SK-N-SH treated with all-trans-retinoic acid at 6 μM for 48 hours (cell line): ENCODE measurements around the gene MIOS.
A peak's percentile ranks its signal among the peaks of the same experiment; 100 is the strongest.

Experiments
- ATAC-seq: fragments of 200-7000 bp; cut with Tn5 transposase; 3 replicates; pipeline ENCODE4 v1.9.1; 2020; ENCODE audit warnings: mild to moderate bottlenecking, moderate library complexity
- CREB5 ChIP-seq: fragments of 250-450 bp; sonication (Bioruptor Pico); IDR thresholded peaks from 2 replicates; pipeline ENCODE4 v1.5.1; 2020; ENCODE audit warnings: low read depth, mild to moderate bottlenecking, moderate library complexity
- CSDC2 ChIP-seq: fragments of 250-450 bp; sonication (Bioruptor Pico); IDR thresholded peaks from 2 replicates; pipeline ENCODE4 v1.5.0; 2020; ENCODE audit warnings: mild to moderate bottlenecking, moderate library complexity
- GLIS3 ChIP-seq: fragments of 250-450 bp; sonication (Bioruptor Pico); IDR thresholded peaks from 2 replicates; pipeline ENCODE4 v1.5.0; 2020; ENCODE audit warnings: mild to moderate bottlenecking, moderate library complexity
- OSR1 ChIP-seq: fragments of 250-450 bp; sonication (Bioruptor Pico); IDR thresholded peaks from 2 replicates; pipeline ENCODE4 v1.8.0; 2022; ENCODE audit warnings: moderate library complexity, mild to moderate bottlenecking, inconsistent platforms
- PATZ1 ChIP-seq: fragments of 250-450 bp; sonication (Bioruptor Pico); IDR thresholded peaks from 2 replicates; pipeline ENCODE4 v1.8.0; 2020; ENCODE audit warnings: mild to moderate bottlenecking, moderate library complexity, borderline replicate concordance
- TOX ChIP-seq: fragments of 250-450 bp; sonication (Bioruptor Pico); IDR thresholded peaks from 2 replicates; pipeline ENCODE4 v1.8.0; 2021; ENCODE audit warnings: mild to moderate bottlenecking, moderate library complexity, borderline replicate concordance
- TSHZ2 ChIP-seq: fragments of 250-450 bp; sonication (Bioruptor Pico); IDR thresholded peaks from 2 replicates; pipeline ENCODE4 v1.5.0; 2020; ENCODE audit warnings: mild to moderate bottlenecking, moderate library complexity
- ZC3H10 ChIP-seq: fragments of 250-450 bp; sonication (Bioruptor Pico); IDR thresholded peaks from 2 replicates; pipeline ENCODE4 v1.5.1; 2021; ENCODE audit warnings: mild to moderate bottlenecking, moderate library complexity
- ZFP3 ChIP-seq: fragments of 250-450 bp; sonication (Bioruptor Pico); IDR thresholded peaks from 2 replicates; pipeline ENCODE4 v1.5.0; 2020; ENCODE audit warnings: mild to moderate bottlenecking, moderate library complexity
- ZFP30 ChIP-seq: fragments of 450-650 bp; formaldehyde crosslinking; IDR thresholded peaks from 2 replicates; pipeline ENCODE4 v1.5.0; 2022; ENCODE audit warnings: mild to moderate bottlenecking, moderate library complexity
- ZNF565 ChIP-seq: fragments of 450-650 bp; formaldehyde crosslinking; conservative IDR thresholded peaks from 2 replicates; pipeline ENCODE4 v1.5.0; 2020; ENCODE audit warnings: low read depth, mild to moderate bottlenecking, moderate library complexity
- ZNF70 ChIP-seq: fragments of 450-650 bp; formaldehyde crosslinking; IDR thresholded peaks from 2 replicates; pipeline ENCODE4 v1.5.0; 2020; ENCODE audit warnings: mild to moderate bottlenecking, moderate library complexity
- ZNF8 ChIP-seq: fragments of 450-650 bp; formaldehyde crosslinking; IDR thresholded peaks from 2 replicates; pipeline ENCODE4 v1.5.0; 2020; ENCODE audit warnings: mild to moderate bottlenecking, moderate library complexity
- TF ChIP-seq, protein P1 (sequence below): fragments of 250-450 bp; sonication (Bioruptor Pico); IDR thresholded peaks from 2 replicates; pipeline ENCODE4 v1.5.1; 2021; ENCODE audit warnings: mild to moderate bottlenecking, moderate library complexity

The MIOS gene

GRCh38 chr7:7652798-7653540 is 86.3 kb downstream of the MIOS start:
- TF ChIP-seq ZNF565 (CRISPR knock-in tag): no peak
- no peak for TF ChIP-seq ZFP30
- TF ChIP-seq GLIS3 (CRISPR knock-in tag): no peak
- no peak for TF ChIP-seq ZNF8 (CRISPR knock-in tag)
- TF ChIP-seq, protein P1, sequence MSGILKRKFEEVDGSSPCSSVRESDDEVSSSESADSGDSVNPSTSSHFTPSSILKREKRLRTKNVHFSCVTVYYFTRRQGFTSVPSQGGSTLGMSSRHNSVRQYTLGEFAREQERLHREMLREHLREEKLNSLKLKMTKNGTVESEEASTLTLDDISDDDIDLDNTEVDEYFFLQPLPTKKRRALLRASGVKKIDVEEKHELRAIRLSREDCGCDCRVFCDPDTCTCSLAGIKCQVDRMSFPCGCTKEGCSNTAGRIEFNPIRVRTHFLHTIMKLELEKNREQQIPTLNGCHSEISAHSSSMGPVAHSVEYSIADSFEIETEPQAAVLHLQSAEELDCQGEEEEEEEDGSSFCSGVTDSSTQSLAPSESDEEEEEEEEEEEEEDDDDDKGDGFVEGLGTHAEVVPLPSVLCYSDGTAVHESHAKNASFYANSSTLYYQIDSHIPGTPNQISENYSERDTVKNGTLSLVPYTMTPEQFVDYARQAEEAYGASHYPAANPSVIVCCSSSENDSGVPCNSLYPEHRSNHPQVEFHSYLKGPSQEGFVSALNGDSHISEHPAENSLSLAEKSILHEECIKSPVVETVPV (CRISPR knock-in tag): no peak
- no peak for TF ChIP-seq ZNF70 (CRISPR knock-in tag)
- TF ChIP-seq OSR1 (CRISPR knock-in tag): no peak
- no peak for TF ChIP-seq CREB5 (CRISPR knock-in tag)
- no peak for TF ChIP-seq PATZ1
- no peak for TF ChIP-seq CSDC2
- no peak for TF ChIP-seq ZC3H10 (CRISPR knock-in tag)
- no peak for TF ChIP-seq ZFP3 (CRISPR knock-in tag)
- ATAC-seq: no peak

DNA sequence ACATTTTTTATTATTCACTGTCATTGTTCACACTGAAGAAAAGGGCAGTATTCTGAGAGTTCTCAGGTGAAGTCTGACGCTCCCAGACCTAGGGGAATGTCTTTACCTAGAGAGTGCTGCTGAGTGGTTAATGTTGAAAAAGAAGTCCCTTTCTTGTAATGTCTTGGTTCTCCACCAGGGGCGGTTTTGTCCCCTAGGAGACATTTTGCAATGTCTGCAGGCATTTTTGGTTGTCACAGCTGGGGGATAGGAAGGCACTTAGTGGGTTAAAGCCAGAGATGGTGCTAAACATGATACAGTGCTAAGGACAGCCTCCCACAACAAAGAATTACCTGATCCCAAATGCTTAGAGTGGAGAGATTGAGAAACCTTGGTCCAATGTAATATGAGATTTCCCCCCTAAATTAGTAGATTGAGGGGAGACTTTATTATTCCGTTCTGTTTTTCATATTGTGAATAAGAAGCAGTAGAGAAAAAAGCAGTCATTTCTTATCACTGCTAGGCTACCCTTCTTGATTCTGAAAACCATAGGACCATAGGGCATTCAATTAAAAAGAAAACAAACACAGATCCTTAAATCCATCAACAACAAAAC is 87.0 kb downstream of the MIOS start:
- ATAC-seq: peak; percentile 58; the same call in 2 of the 3 replicates

More for the DNA sequence above, 87.0 kb downstream of the MIOS start:
- TF ChIP-seq TOX (CRISPR knock-in tag) (no peak), GLIS3 (CRISPR knock-in tag) (no peak), TSHZ2 (CRISPR knock-in tag) (no peak), CREB5 (CRISPR knock-in tag) (no peak)
